D721Med (cell line): ENCODE results near the gene RGPD3.
"Not testable (repeated sequence)": the region's sequence is repeated elsewhere in the genome, so short reads cannot be mapped to it uniquely, and the experiment has no call there.

ENCODE experiments used
- DNase-seq: peaks from one replicate; pipeline ENCODE4 v3.0.0; 2011; ENCODE audit warnings: low spot score; ENCODE audit not compliant: insufficient read length
- FAIRE-seq: peaks from 2 replicates; lab custom pipeline; 2011; peaks lifted over from hg19 to GRCh38; lab: Jason Lieb, UNC
- CTCF ChIP-seq: IDR thresholded peaks from 2 replicates; pipeline ENCODE4 v1.5.1; 2012; ENCODE audit warnings: mild to moderate bottlenecking, control low read depth; ENCODE audit not compliant: insufficient read depth; ENCODE audit errors: missing control alignments

Gene RGPD3

GRCh38 chr2:106468107-106468506 lies at the start of gene RGPD3:
Gene RGPD3, minus strand, starts transcription at chr2:106468413. Its CDS starts 125 bp downstream, at chr2:106468288.
- DNase-seq, FAIRE-seq: not testable (repeated sequence)

- no peak for DNase-seq
These were observed 49.1 kb upstream of the RGPD3 start for GRCh38 chr2:106517329-106517728.

GRCh38 chr2:106516864-106517263 lies 48.7 kb upstream of the RGPD3 start:
- DNase-seq (no peak), FAIRE-seq (no peak)
- no peak for TF ChIP-seq CTCF

More at GRCh38 chr2:106517329-106517728, 49.1 kb upstream of the RGPD3 start:
- TF ChIP-seq CTCF, result no peak
- FAIRE-seq, result no peak

DNA sequence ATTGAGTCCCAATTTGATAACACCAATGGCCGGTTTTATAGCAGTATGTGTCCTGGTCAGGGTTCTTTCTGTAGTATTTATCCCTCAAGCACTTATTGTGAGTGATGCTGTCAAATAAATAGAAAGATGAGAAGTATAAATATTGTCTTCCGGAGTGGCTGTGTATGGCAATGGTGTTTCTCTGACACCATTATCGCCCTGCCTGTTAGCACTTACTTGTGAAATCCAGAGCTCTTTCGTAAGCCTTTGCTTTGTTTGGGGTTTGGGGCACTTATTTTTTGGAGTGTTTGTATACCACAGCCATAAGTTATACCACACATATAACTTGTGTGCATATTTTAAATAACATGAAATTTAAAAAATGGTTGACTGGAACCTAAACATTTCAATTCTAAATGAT lies 48.2 kb upstream of the RGPD3 start:
- TF ChIP-seq CTCF, result no peak
- DNase-seq (no peak), FAIRE-seq (no peak)

DNA sequence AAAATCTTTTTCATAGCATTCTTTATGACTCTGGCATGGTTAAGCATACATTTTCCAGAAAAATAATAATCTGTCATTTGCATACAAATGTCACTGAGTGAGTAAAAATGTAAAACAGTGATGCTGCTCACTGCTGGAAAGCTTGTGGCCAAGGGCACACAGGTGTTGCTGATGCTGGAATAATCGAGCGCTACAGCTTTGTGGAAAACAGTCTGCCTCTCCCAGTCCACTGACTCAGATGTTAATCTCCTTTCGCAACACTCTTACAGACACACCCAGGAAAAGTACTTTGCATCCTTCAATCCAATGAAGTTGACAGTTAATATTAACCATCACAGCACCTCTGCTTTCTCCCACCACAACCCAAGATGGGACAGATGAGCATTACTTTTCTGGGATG lies 46.6 kb upstream of the RGPD3 start:
- not testable (repeated sequence) for DNase-seq, FAIRE-seq

DNA sequence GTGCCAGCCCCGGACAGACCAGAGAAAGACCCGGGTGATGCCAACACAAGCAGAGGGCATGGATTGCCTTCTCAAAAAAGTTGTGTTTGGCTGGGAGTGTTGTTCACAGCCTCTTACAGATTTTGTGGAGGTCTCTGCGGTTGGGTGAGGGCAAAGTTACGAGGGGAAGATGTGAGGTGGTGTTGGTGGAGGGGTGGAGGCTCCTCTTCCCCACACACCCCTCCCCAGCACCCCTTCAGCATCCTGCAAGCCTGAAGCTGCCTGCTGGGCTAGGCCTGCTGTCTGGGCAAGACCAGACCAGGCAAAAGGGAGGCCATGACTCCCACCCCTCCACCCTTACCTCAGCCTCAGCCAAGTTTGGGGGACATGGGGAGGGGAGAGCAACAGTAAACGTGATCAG lies 45.2 kb upstream of the RGPD3 start:
- not testable (repeated sequence) for DNase-seq, FAIRE-seq

GRCh38 chr2:106511934-106512333 lies 43.7 kb upstream of the RGPD3 start:
- FAIRE-seq, DNase-seq: not testable (repeated sequence)

- not testable (repeated sequence) for DNase-seq, FAIRE-seq
These were observed 43.3 kb upstream of the RGPD3 start for GRCh38 chr2:106511476-106511901.

- not testable (repeated sequence) for DNase-seq, FAIRE-seq
These were observed 42.6 kb upstream of the RGPD3 start for GRCh38 chr2:106510791-106511190.

DNA sequence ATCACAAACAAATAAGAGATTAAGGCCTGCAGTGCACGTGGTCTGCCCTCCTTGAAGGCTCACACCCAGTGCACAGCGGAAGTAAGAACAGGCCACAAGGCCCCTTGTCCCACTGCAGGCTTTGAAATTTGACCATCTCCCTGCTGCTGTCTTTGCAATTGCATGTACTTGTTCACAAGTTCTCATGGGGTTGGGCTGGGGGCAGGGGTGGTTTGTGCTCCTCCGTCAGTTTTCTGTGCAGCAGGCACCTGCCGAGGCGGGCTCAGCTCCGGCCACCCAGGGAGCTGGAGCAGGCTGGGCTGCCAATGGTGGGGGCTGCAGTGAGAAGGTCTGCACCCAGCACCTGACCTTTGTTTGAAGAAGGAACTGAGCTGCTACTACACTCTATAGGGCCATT lies 41.2 kb upstream of the RGPD3 start:
- not testable (repeated sequence) for DNase-seq, FAIRE-seq

DNA sequence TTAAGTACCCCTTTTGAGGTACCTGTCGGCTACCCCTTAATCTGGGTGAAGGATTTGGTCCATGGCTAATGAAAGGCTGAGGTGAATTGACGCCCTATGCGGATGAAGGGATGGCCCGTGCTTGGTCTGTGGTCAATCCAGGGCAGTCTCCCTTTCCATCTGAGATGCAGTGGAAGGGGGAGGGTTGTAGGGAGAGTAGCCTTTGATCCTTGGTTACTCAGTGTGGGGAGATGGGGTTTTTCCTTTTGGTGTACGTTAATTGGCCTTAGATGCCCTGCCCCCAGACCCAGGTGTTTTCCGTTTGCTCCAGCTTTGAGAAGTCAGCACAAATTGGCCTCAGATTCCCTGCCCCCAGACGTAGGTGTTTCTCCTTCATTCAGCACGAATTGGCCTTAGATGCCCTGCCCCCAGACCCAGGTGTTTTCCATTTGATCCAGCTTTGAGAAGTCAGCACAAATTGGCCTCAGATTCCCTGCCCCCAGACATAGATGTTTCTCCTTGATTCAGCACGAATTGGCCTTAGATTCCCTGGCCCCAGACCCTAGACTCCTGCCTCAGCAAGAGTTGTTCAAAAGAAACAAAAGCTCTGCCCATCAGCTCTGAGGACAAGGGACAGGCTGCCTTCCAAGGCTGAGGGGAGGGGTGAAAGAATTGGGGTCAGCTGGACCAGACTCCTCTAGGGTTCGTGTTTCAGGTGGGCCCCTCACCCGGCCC lies 40.6 kb upstream of the RGPD3 start:
- FAIRE-seq, result not testable (repeated sequence)

GRCh38 chr2:106506002-106506687 lies 37.9 kb upstream of the RGPD3 start:
- FAIRE-seq, DNase-seq: not testable (repeated sequence)

More for the DNA sequence above, 40.6 kb upstream of the RGPD3 start:
- not testable (repeated sequence) for DNase-seq

GRCh38 chr2:106504787-106505186 lies 36.6 kb upstream of the RGPD3 start:
- not testable (repeated sequence) for DNase-seq, FAIRE-seq

DNA sequence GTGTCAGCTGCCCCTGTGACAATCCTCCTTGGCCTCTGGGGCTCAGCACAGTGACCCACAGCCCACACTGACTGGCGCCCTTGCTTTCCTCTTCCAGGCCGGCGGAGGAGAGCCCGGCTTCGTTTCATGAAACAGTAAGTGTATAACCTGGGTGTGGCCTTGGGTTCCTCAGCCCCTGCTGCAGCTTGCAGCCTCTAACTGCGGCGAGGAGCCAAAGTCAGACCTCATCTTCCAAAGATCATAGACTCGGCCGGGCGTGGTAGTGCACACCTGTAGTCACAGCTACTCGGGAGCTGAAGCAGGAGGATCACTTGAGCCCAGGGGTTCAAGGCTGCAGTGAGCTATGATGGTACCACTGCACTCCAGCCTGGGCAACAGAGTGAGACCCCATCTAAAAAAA lies 36.0 kb upstream of the RGPD3 start:
- DNase-seq, FAIRE-seq: not testable (repeated sequence)

GRCh38 chr2:106502351-106502750 lies 34.1 kb upstream of the RGPD3 start:
- DNase-seq, FAIRE-seq: not testable (repeated sequence)

GRCh38 chr2:106500350-106500749 lies 32.1 kb upstream of the RGPD3 start:
- FAIRE-seq, result not testable (repeated sequence)

More at GRCh38 chr2:106500350-106500749, 32.1 kb upstream of the RGPD3 start:
- DNase-seq, result not testable (repeated sequence)
